SK-N-SH treated with all-trans-retinoic acid at 6 μM for 48 hours (cell line): ENCODE measurements around the gene MVB12A.

ENCODE experiments used
- TOX ChIP-seq: fragments of 250-450 bp; sonication (Bioruptor Pico); IDR thresholded peaks from 2 replicates; pipeline ENCODE4 v1.8.0; 2021; ENCODE audit warnings: mild to moderate bottlenecking, moderate library complexity, borderline replicate concordance
- ZNF565 ChIP-seq: fragments of 450-650 bp; formaldehyde crosslinking; conservative IDR thresholded peaks from 2 replicates; pipeline ENCODE4 v1.5.0; 2020; ENCODE audit warnings: low read depth, mild to moderate bottlenecking, moderate library complexity

DNA sequence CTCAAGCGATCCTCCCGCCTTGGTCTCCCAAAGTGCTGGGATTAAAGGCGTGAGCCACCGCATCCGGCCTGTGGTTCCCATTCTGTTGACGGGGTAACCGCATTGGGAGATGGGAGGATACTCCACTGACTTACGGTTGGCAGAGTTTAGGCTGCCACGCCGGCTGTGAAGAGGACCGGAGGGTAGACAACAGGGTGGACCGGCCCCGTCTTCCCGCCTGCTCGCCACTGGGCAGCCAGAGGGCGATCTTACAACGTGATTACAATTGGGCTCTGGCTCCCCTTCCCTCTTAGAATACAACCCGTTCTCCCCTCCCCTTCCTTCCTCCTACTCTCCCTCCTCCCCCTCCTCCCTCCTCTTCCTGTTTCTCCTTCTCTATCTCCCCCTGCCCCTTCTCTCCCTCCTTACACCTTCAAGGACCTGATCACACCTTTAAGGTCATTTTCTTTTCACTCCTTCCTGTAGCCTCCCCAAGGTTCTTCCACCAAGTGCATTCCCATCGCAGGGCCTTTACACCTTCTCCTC, 24.9 kb upstream of the MVB12A start:
- no peak for TF ChIP-seq TOX (CRISPR knock-in tag)
- no peak for TF ChIP-seq ZNF565 (CRISPR knock-in tag)
